Cardiac fibroblast (primary cell): ENCODE data around the gene PSTPIP1.

ENCODE experiments used
- DNase-seq, 2 donors: peaks; one replicate each; pipeline versions ENCODE4 v3.0.0 to v3.0.0-alpha.2; 2010; ENCODE audit warnings: low read depth in 2 of 2
- H3K4me3 ChIP-seq, 2 donors: replicated peaks in 1 of 2; 1 replicate in 1 of 2; 2 replicates in 1 of 2; pipeline ENCODE4 v1.5.1; 2011; ENCODE audit warnings: low read depth in 2 of 2, low read length in 2 of 2, mild to moderate bottlenecking in 2 of 2, moderate library complexity in 1 of 2
- TF ChIP-seq, protein P1 (sequence below): IDR thresholded peaks from one replicate; pipeline ENCODE4 v1.5.1; 2011; ENCODE audit warnings: low read depth, mild to moderate bottlenecking, low read length, inconsistent platforms

The PSTPIP1 gene

DNA sequence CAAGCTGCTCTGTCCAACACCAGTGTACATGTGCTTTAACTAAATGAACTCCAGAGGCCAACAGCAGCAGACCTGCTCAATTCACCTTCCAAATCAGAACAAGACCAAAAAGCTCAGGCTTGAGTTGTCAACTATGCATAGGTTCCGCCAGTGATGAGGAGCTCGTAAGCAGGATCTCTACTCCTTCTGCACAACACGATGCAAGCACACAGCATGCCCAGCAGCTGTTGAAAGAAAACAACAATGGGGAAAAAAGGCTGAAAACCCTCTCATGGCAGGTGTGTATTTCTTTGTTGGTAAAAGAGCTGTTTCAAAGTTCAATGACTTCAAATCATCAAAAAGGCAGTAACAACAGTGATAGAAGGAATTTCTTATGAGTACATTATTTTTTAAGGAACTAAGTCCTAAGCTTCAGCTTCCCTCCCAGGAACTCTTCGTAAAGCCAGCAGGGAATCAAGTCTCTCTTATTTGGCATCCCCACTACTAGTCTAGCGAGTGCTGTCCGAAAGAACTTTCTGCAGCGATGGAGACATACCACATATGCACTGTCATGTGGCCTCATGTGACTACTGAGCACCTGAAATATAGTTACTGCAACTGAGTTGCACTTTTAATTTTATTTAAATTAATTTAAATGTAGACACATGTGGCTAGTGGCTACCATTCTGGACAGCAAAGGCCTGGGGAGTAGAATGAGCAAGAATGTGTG is 51.9 kb downstream of the PSTPIP1 start:
- DNase-seq = no peak
- TF ChIP-seq, protein P1, sequence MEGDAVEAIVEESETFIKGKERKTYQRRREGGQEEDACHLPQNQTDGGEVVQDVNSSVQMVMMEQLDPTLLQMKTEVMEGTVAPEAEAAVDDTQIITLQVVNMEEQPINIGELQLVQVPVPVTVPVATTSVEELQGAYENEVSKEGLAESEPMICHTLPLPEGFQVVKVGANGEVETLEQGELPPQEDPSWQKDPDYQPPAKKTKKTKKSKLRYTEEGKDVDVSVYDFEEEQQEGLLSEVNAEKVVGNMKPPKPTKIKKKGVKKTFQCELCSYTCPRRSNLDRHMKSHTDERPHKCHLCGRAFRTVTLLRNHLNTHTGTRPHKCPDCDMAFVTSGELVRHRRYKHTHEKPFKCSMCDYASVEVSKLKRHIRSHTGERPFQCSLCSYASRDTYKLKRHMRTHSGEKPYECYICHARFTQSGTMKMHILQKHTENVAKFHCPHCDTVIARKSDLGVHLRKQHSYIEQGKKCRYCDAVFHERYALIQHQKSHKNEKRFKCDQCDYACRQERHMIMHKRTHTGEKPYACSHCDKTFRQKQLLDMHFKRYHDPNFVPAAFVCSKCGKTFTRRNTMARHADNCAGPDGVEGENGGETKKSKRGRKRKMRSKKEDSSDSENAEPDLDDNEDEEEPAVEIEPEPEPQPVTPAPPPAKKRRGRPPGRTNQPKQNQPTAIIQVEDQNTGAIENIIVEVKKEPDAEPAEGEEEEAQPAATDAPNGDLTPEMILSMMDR = no peak

DNA sequence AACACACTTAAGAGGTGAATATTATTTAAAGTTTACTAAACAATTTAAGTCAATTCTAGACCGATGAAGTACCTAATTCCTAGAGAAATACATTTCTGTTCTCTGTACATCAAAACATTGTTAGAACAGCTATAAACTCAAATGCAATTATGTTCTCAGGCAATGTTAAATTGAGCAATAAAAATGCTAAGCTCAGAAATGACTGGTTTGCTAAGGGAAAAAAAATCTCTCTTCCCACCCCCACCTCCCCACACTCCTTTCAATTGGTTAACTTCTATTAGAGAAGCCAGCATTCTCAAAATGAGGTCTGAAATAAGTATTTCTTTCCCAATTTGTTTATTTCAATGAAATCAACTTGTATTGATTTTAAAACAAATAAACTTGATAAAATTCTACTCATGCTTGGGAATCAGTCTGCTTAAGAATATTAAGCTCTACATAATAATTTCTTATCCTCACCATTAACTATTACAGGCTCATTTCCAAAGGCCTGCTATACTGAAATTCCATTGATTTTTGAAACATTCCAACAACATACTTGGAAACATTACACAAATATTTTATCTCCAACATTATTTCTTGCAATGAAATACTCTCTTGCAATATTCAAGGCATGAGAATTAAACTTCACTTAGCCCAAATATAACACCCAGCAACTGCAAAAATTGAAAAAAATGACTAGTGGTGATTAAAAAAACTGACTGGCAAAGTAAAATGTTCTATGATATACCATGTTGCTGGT is 53.4 kb downstream of the PSTPIP1 start:
- TF ChIP-seq, protein P1 = no peak
- peak in 1 of 2 donors; percentile 29 for DNase-seq

More for the DNA sequence above, 51.9 kb downstream of the PSTPIP1 start:
- H3K4me3 ChIP-seq = no peak overlapping the region

DNA sequence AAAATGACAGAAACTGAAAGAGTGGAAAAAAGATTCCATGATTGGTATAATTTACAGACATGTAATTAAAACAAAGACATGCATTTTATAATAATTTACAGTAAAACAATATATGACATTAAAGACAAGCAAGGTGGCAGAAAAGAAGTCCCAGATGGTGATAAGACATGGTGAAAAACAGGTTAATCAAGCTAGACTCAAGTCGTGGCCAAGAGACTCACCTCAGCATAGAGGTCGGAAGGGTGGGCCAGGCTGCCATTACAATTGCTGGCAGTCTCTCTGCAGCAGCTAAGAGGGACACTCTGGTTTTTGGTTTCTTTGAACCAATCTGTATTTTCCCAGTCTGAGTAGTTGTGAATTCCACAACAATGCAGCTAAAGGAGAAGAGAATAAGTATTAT is 57.6 kb downstream of the PSTPIP1 start:
- no peak overlapping the region for H3K4me3 ChIP-seq
- TF ChIP-seq, protein P1 = no peak
- DNase-seq = no peak

More for the DNA sequence above, 53.4 kb downstream of the PSTPIP1 start:
- no peak overlapping the region for H3K4me3 ChIP-seq

DNA sequence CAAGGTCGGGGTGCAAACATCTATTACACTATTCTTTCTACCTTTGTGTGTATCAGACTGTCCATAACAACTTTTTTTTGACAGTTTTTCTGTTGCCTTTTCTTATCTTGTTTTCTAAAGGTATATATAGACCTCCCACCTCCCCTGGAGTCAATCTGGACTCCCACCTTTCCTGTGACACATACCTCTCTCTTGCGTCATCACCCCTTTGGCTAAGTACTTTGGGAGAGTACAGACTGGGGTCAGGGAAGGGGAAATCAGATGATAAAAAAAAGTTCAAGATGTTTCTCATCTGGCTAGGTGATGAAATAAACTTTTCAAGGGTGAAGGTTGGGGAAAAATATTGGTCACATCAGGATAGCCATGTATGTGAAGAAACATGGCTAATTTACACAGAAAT is 58.8 kb downstream of the PSTPIP1 start:
- DNase-seq = peak; percentile 37
- TF ChIP-seq, protein P1 = no peak
- H3K4me3 ChIP-seq = no peak overlapping the region

DNA sequence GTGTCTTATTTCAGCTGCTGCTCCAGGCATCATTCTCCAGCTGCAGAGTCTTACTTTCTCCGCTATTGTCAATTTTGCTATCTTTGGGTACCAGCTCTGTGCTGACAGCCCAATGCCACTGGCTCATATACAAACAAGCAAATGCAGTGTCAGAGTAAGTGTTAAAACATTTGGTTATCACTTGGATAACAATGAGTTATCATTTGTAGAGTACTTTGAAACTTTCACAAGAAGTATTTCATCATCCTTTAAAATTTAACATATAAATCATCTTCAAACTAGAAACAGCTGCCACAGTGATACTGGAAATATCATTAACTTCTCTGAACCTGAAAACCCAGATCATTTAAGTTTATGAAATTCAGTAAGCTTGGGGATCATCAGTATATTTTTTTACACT is 62.1 kb downstream of the PSTPIP1 start:
- DNase-seq = no peak
- no peak overlapping the region for H3K4me3 ChIP-seq
- TF ChIP-seq, protein P1 = no peak

DNA sequence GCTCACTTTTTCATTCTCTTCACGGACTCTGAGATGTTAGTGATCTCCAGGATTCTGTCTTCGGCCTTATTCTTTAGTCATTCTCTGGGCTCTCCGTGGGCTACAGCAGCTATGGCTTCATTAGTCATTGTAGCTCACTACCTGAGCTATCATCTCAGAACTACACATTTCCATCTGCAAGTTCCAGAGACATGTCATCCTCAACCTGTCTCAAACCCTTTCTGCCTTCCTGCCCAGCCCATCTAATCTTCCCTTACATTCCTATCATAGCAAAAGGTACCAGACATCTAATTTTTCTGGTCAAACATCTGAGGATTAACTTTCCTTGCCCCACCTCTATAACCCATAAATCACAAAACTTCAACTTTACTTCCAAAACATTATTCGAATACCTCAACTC is 62.8 kb downstream of the PSTPIP1 start:
- TF ChIP-seq, protein P1 = no peak
- no peak for DNase-seq
- no peak overlapping the region for H3K4me3 ChIP-seq
